IPS-11a (cell line): ENCODE measurements around the gene KIF5B.
"Not testable (repeated sequence)": the region's sequence is repeated elsewhere in the genome, so short reads cannot be mapped to it uniquely, and the experiment has no call there.

ENCODE experiments used
- H3K4me3 ChIP-seq: one replicate; pipeline ENCODE4 v1.5.1; 2013; ENCODE audit warnings: low read depth, low read length, control low read depth

Gene KIF5B

GRCh38 chr10:32060347-32060746 lies 4.1 kb upstream of the KIF5B start:
- H3K4me3 ChIP-seq = no peak overlapping the region

DNA sequence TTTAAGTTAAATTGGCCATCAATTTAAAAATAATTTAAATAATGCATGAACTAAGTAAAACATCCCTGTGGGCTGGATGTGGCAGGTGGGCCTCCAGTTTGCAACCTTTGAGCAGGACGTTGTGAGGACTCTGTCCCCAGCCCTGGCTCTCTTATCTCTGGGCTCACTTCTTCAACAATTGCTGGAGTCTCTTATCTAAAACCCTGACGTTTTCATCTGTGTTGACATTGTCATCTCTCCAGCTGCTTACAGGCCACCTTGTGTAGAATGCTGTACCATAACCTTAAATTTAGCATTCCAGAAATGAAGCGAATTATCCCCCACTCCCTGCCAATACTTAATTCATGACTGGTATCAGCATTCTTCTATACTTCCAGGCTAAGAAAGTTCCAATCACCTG lies 3.2 kb upstream of the KIF5B start:
- no peak overlapping the region for H3K4me3 ChIP-seq

- H3K4me3 ChIP-seq = no peak overlapping the region
Measured at GRCh38 chr10:32057036-32057372, 779 bp upstream of the KIF5B start.

- peak overlapping the region; percentile 96 for H3K4me3 ChIP-seq
Measured at GRCh38 chr10:32055478-32056135, 618 bp downstream of the KIF5B start.

- peak overlapping the region; percentile 96 for H3K4me3 ChIP-seq
Measured at GRCh38 chr10:32054094-32054493, 2.1 kb downstream of the KIF5B start.

GRCh38 chr10:32053392-32053791 lies 2.8 kb downstream of the KIF5B start:
- peak overlapping the region; percentile 96 for H3K4me3 ChIP-seq

- H3K4me3 ChIP-seq = no peak overlapping the region
Measured at GRCh38 chr10:32051926-32052325, 4.3 kb downstream of the KIF5B start.

DNA sequence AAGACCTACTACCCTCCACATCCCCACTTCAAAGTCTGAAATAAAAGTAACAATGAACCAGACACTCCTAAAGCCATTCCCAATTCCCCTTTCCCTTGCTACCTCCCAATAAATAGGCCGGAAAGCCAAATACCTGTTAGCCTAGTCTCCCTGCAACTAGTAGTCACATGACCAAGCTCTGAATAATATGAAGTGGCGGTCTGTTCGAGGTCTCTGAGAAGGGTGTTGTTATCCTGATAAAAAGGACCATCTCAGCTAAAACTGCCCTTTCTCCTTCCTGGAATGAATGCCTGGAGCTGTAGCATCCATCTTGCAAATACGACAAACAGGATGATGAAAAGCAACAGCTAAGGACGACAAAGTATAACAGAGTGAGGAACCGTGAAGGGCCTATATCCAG lies 6.0 kb downstream of the KIF5B start:
- H3K4me3 ChIP-seq = no peak overlapping the region

GRCh38 chr10:32049113-32049512 lies 7.1 kb downstream of the KIF5B start:
- H3K4me3 ChIP-seq = no peak overlapping the region

DNA sequence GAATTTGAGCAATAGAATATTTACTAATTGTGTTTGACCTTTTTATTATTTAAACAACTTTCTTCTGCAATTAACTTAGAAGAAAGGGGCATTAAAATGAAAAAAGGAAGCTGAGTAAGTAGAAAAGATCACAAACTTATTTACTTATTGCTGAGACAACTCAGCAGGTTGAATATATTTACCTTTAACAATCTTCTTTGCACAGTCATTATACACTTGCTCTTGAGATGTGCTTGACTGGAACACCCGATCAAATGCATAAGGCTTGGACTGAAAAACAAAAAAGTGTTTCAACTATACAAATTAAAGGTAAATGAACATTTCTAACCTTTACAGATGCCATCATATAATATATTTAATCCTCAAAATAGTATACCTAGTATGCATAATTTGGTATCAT lies 7.9 kb downstream of the KIF5B start:
- no peak overlapping the region for H3K4me3 ChIP-seq

GRCh38 chr10:32047881-32048280 lies 8.3 kb downstream of the KIF5B start:
- H3K4me3 ChIP-seq = no peak overlapping the region

DNA sequence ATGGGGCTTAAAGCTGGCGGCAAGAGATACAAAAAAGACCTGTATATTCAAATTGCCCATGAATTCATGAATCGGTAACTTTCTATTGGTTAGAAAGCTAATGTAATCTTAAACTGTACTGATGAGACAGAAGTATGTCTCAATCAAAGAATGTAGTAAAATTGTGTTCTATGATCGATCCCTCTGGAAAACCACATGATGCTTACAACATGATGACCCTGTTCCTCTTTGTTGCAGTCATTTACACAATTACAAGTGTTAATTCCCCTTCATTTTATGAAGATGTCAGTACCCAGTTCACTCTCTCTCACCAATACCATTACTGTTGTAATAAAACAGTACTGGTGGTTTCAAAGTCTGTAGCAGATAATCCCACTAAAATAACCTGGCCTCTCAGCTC lies 10.1 kb downstream of the KIF5B start:
- no peak overlapping the region for H3K4me3 ChIP-seq

DNA sequence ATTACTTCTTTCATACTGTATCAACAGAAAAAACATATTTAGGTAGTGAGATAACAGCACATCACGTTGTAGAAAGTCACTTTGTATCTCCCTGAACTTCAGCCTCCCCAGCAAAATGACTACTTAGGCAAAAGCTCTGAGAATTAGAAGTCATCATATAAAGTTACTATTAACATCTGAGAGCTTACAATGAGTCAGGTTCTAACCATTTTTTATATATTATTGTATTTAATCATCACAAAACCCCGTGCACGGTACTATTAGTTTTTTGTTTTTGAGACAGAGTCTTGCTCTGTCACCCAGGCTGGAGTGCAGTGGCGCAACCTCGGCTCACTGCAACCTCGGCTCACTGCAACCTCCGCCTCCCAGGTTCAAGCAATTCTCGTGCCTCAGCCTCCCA lies 13.5 kb downstream of the KIF5B start:
- not testable (repeated sequence) for H3K4me3 ChIP-seq

- H3K4me3 ChIP-seq = no peak overlapping the region
Measured at GRCh38 chr10:32041290-32042028, 14.8 kb downstream of the KIF5B start.

- no peak overlapping the region for H3K4me3 ChIP-seq
Measured at GRCh38 chr10:32039734-32040133, 16.5 kb downstream of the KIF5B start.

GRCh38 chr10:32038777-32039176 lies 17.4 kb downstream of the KIF5B start:
- H3K4me3 ChIP-seq = no peak overlapping the region

GRCh38 chr10:32036922-32037321 lies 19.3 kb downstream of the KIF5B start:
- H3K4me3 ChIP-seq = no peak overlapping the region

- no peak overlapping the region for H3K4me3 ChIP-seq
Measured at GRCh38 chr10:32035038-32035437, 21.2 kb downstream of the KIF5B start.

- no peak overlapping the region for H3K4me3 ChIP-seq
Measured at GRCh38 chr10:32033171-32033570, 23.1 kb downstream of the KIF5B start.

DNA sequence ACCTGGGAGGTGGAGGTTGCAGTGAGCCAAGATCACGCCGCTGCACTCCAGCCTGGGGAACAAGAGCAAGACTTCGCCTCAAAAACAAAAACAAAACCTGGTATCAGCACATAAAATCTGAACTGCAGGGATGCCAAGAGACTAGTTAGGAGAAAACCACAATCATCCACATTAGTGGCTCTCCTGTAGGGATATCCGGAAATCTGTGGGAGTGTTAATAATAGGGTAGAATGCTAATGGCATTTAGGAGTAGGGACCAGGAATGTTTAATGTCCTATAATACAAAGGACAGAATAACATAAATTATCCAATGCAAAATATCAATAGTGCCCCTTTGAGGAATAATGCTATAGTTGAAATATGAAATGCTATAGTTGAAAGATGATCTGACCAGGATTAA lies 24.3 kb downstream of the KIF5B start:
- no peak overlapping the region for H3K4me3 ChIP-seq

DNA sequence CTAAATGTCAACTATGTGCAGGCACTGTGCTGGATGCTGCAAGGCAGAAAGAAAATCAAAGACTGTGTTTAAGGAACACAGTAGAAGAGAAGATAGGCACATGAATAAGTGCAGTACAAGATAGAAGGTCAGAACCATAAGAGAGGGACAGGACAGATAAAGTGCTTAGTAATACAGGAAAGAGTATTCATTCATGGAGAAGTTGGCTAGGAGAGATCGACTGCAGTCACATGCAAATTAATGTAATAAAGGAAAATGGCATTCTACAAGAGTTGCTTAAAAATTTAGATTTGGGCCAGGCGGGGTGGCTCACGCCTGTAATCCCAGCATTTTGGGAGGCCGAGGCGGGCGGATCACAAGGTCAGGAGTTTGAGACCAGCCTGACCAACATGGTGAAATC lies 24.8 kb downstream of the KIF5B start:
- H3K4me3 ChIP-seq = no peak overlapping the region

DNA sequence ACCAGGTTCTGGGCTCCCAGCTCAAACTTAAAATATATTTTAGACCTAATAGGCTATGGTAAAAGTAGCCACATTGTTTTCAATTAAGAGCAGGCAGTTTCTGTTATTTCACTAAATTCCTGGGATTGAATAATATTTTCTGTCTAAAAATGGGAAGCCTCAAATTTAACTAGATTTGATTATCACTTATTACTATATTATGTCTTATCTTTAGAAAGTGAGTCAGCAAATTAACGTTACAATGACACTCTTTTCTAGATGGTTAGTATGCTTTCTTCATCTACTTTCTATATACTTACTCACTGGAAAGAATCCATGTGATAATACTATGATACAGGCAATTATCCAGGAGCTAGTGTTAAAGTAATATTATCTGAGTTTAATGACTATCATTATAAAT lies 27.5 kb downstream of the KIF5B start:
- no peak overlapping the region for H3K4me3 ChIP-seq

- H3K4me3 ChIP-seq = no peak overlapping the region
Measured at GRCh38 chr10:32023264-32023663, 33.0 kb downstream of the KIF5B start.
